HepG2 (cell line): Measurements from ENCODE around the gene EEF1E1. TPM values are rescaled to one million over a fixed set of nuclear protein-coding genes. Genes with fewer than 3 reads are reported as not detected.

Experiments
- BATF2 ChIP-seq: sonication (generic); formaldehyde crosslinking; IDR thresholded peaks from 2 replicates; pipeline ENCODE4 v1.8.0; 2022; ENCODE audit warnings: mild to moderate bottlenecking, missing genetic modification reagents, moderate library complexity
- CEBPG ChIP-seq: IDR thresholded peaks from 2 replicates; pipeline ENCODE4 v1.6.1; 2016
- GFI1 ChIP-seq: sonication (generic); formaldehyde crosslinking; IDR thresholded peaks from 2 replicates; pipeline ENCODE4 v1.5.0; 2020; ENCODE audit warnings: missing genetic modification reagents, mild to moderate bottlenecking, borderline replicate concordance
- HMGA1 ChIP-seq: sonication (generic); formaldehyde crosslinking; conservative IDR thresholded peaks from 2 replicates; pipeline ENCODE4 v1.4.0; 2020; ENCODE audit warnings: missing genetic modification reagents
- HNRNPK ChIP-seq: fragments of 200-400 bp; formaldehyde crosslinking; IDR thresholded peaks from 2 replicates; pipeline ENCODE4 v1.6.1; 2018; ENCODE audit warnings: low read length, low read depth, moderate library complexity, mild to moderate bottlenecking; ENCODE audit not compliant: poor library complexity, severe bottlenecking
- HNRNPLL ChIP-seq: fragments of 200-400 bp; formaldehyde crosslinking; IDR thresholded peaks from 2 replicates; pipeline ENCODE4 v1.6.1; 2017; ENCODE audit warnings: mild to moderate bottlenecking, low read depth, low read length; ENCODE audit not compliant: poor library complexity, severe bottlenecking
- HOMEZ ChIP-seq: IDR thresholded peaks from 2 replicates; pipeline ENCODE4 v1.6.1; 2016; ENCODE audit warnings: low read depth
- KAT8 ChIP-seq: IDR thresholded peaks from 2 replicates; pipeline ENCODE4 v1.6.1; 2016; ENCODE audit warnings: missing genetic modification reagents, missing compliant biosample characterization
- KLF9 ChIP-seq: IDR thresholded peaks from 2 replicates; pipeline ENCODE4 v1.6.1; 2016; ENCODE audit warnings: low read depth
- PHF8 ChIP-seq: sonication (generic); formaldehyde crosslinking; IDR thresholded peaks from 2 replicates; pipeline ENCODE4 v1.5.0; 2020; ENCODE audit warnings: missing genetic modification reagents
- RFX1 ChIP-seq: fragments of 450-650 bp; IDR thresholded peaks from 2 replicates; pipeline ENCODE4 v1.6.1; 2017
- SMARCC2 ChIP-seq: fragments of 450-650 bp; IDR thresholded peaks from 2 replicates; pipeline ENCODE4 v1.6.1; 2017; ENCODE audit warnings: antibody characterized with exemption, mild to moderate bottlenecking
- SRSF9 ChIP-seq: fragments of 200-400 bp; formaldehyde crosslinking; IDR thresholded peaks from 2 replicates; pipeline ENCODE4 v1.6.1; 2018; ENCODE audit warnings: borderline replicate concordance, mild to moderate bottlenecking, low read depth, low read length; ENCODE audit not compliant: insufficient read depth, poor library complexity, severe bottlenecking
- TRAFD1 ChIP-seq: sonication (generic); formaldehyde crosslinking; IDR thresholded peaks from 2 replicates; pipeline ENCODE4 v1.5.1; 2020; ENCODE audit warnings: missing genetic modification reagents, mild to moderate bottlenecking, borderline replicate concordance
- ZBTB2 ChIP-seq: sonication (generic); formaldehyde crosslinking; IDR thresholded peaks from 2 replicates; pipeline ENCODE4 v1.8.0; 2022; ENCODE audit warnings: low read depth, missing genetic modification reagents
- ZBTB34 ChIP-seq: sonication (generic); formaldehyde crosslinking; IDR thresholded peaks from 2 replicates; pipeline ENCODE4 v1.8.0; 2022; ENCODE audit warnings: mild to moderate bottlenecking, missing genetic modification reagents
- ZBTB39 ChIP-seq: sonication (generic); formaldehyde crosslinking; IDR thresholded peaks from 2 replicates; pipeline ENCODE4 v1.5.0; 2020; ENCODE audit warnings: missing genetic modification reagents
- ZFP82 ChIP-seq: sonication (generic); formaldehyde crosslinking; IDR thresholded peaks from 2 replicates; pipeline ENCODE4 v1.5.1; 2020; ENCODE audit warnings: mild to moderate bottlenecking, missing genetic modification reagents, borderline replicate concordance
- ZNF510 ChIP-seq: sonication (generic); formaldehyde crosslinking; IDR thresholded peaks from 2 replicates; pipeline ENCODE4 v1.4.0; 2020; ENCODE audit warnings: low read depth, mild to moderate bottlenecking, missing genetic modification reagents
- ZNF773 ChIP-seq: sonication (generic); formaldehyde crosslinking; IDR thresholded peaks from 2 replicates; pipeline ENCODE4 v1.4.0; 2020; ENCODE audit warnings: missing genetic modification reagents, borderline replicate concordance
- ZSCAN9 ChIP-seq: IDR thresholded peaks from 2 replicates; pipeline ENCODE4 v1.6.1; 2016; ENCODE audit warnings: borderline replicate concordance
- polyA plus RNA-seq, 8 experiments: library from polyadenylated mRNA; depleted of rRNA in 3 of 8; stranded (reverse) in 7 of 8; unstranded in 1 of 8; fragments of >200 nt; fragmentation: Illumina TruSeq in 4 of 8; extraction: Trizol in 4 of 8; gene quantifications; 2 replicates each; pipeline versions ENCODE4 v1.2.1 to v1.2.3, GENCODE V29; 2011 to 2016; ENCODE audit warnings: low read depth in 4 of 8, missing spikeins in 1 of 8, mixed read lengths in 1 of 8; ENCODE audit not compliant: insufficient read depth in 1 of 8
- total RNA-seq, 5 experiments: library from RNA; depleted of rRNA; stranded (reverse); fragments of >200 nt; fragmentation: Illumina TruSeq; extraction: Trizol; gene quantifications; 2 replicates each; pipeline ENCODE4 v1.2.3, GENCODE V29; 2016; ENCODE audit warnings: low read depth in 1 of 5

Gene EEF1E1
- total and polyA plus RNA-seq, 2 of the 13 experiments (the other 11 are each of a cell fraction or from before 2014, with no cell fraction given) = 128 to 188 TPM

- no peak for TF ChIP-seq TRAFD1 (CRISPR knock-in tag)
- TF ChIP-seq HMGA1 (CRISPR knock-in tag) = no peak
- TF ChIP-seq KAT8 (CRISPR knock-in tag) = peak; percentile 50
- no peak for TF ChIP-seq ZSCAN9 (CRISPR knock-in tag)
- no peak for TF ChIP-seq ZBTB34 (CRISPR knock-in tag)
- TF ChIP-seq HOMEZ (CRISPR knock-in tag) = no peak
- TF ChIP-seq SMARCC2 = no peak
- TF ChIP-seq RFX1 = no peak
- no peak for TF ChIP-seq ZBTB2
- 0 out of 2 replicates have a peak, but pooled peaks have one; percentile 18 for TF ChIP-seq GFI1 (CRISPR knock-in tag)
- peak; percentile 85 for TF ChIP-seq CEBPG
- TF ChIP-seq HNRNPLL = no peak
- TF ChIP-seq ZNF510 = no peak
- TF ChIP-seq ZFP82 (CRISPR knock-in tag) = no peak
- no peak for TF ChIP-seq PHF8
- TF ChIP-seq ZBTB39 (CRISPR knock-in tag) = no peak
- no peak for TF ChIP-seq BATF2 (CRISPR knock-in tag)
- TF ChIP-seq SRSF9 = no peak
- no peak for TF ChIP-seq ZNF773 (CRISPR knock-in tag)
- no peak for TF ChIP-seq KLF9
- no peak for TF ChIP-seq HNRNPK
These were observed 21.8 kb downstream of the EEF1E1 start (continued) for GRCh38 chr6:8080362-8081151.
